Measurements from ENCODE around the gene CYFIP1. TPM values are rescaled to one million over a fixed set of nuclear protein-coding genes. Genes with fewer than 3 reads are reported as not detected.

CYFIP1 gene
- total and polyA plus RNA-seq, 9 of the 15 experiments (the other 6 are each of a cell fraction or from before 2014, with no cell fraction given): 3.8 to 59.8 (median 28.3) TPM

DNA sequence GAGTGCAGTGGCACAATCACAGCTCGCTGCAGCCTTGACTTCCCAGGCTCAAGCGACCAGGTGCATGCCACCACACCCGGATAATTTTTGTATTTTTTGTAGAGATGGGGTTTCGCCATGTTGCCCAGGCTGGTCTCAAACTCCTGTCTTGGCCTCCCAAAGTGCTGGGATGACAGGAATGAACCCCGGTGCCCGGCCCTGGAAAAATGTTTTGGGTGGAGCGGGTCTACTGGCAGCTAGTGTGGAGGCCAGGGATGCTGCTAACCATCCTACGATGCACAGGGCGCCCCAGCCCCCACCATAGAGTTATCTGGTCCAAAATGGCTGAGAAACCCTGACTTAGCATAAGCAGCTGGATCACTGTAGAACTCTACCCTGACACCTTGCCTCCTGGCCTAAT is 106.3 kb downstream of the CYFIP1 start (continued):
- TF ChIP-seq SREBF2 (CRISPR knock-in tag; IDR thresholded peaks at IDR 0.05) (no peak), SRSF7 (optimal IDR thresholded peaks at IDR 0.05; ENCODE audit: low read depth, low read length) (no peak)
- TF ChIP-seq, protein P1, sequence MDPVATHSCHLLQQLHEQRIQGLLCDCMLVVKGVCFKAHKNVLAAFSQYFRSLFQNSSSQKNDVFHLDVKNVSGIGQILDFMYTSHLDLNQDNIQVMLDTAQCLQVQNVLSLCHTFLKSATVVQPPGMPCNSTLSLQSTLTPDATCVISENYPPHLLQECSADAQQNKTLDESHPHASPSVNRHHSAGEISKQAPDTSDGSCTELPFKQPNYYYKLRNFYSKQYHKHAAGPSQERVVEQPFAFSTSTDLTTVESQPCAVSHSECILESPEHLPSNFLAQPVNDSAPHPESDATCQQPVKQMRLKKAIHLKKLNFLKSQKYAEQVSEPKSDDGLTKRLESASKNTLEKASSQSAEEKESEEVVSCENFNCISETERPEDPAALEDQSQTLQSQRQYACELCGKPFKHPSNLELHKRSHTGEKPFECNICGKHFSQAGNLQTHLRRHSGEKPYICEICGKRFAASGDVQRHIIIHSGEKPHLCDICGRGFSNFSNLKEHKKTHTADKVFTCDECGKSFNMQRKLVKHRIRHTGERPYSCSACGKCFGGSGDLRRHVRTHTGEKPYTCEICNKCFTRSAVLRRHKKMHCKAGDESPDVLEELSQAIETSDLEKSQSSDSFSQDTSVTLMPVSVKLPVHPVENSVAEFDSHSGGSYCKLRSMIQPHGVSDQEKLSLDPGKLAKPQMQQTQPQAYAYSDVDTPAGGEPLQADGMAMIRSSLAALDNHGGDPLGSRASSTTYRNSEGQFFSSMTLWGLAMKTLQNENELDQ (CRISPR knock-in tag; IDR thresholded peaks at IDR 0.05; ENCODE audit: borderline replicate concordance): no peak
- TF ChIP-seq, protein P2, sequence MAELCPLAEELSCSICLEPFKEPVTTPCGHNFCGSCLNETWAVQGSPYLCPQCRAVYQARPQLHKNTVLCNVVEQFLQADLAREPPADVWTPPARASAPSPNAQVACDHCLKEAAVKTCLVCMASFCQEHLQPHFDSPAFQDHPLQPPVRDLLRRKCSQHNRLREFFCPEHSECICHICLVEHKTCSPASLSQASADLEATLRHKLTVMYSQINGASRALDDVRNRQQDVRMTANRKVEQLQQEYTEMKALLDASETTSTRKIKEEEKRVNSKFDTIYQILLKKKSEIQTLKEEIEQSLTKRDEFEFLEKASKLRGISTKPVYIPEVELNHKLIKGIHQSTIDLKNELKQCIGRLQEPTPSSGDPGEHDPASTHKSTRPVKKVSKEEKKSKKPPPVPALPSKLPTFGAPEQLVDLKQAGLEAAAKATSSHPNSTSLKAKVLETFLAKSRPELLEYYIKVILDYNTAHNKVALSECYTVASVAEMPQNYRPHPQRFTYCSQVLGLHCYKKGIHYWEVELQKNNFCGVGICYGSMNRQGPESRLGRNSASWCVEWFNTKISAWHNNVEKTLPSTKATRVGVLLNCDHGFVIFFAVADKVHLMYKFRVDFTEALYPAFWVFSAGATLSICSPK (IDR thresholded peaks at IDR 0.05; ENCODE audit: borderline replicate concordance): no peak

DNA sequence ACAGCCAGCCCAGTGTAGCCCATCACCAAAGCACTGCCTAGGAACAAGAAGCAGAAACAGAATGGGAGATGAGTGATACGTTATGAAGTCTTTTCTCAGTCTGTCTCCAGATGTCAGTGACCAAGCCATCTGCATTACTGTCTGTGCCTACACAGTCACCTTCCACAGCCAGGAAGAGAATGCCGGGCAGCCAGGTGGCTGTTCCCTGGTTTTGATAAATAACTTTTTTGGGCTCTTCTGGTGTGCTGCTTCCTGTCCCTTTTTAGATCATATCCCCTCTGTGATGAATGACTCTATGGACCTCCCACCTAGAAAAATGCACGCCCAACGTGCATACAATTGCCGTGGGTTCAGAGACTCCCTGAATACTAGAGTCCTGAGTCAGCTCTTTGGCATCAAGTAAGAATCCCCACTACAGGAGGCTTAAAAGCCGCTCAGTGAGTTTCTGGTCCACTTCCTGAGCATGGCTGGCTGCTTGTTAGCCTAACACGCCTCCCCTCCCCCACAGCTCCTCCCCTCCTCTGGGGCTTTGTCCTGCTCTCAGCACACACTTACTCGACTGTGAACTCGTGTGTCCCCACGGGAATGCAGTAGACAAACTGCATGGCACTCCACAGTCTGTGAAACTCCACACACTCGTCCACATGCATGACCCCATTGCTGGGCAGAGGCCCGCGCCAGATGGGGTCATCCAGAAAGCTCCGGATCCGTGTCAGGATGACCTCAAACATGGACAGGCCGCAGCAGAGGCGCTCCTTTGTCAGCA is 107.0 kb downstream of the CYFIP1 start:
- FAIRE-seq (no peak), ATAC-seq (no peak), DNase-seq (ENCODE audit: extremely low read depth in 1 of 4, low spot score in 3 of 4) (no peak)
- 70% methylated on average over 17 of the region's 17 CpGs for WGBS (ENCODE audit: insufficient coverage, low coverage, missing lambda C conversion rate)
- BruUV-seq (replicated peaks): no TSS peak
- Histone ChIP-seq H3K27ac (ENCODE audit: extremely low read depth, low read depth, low read length) (no peak overlapping the region), H3K9ac (ENCODE audit: insufficient read depth in 1 of 2, low read depth in 2 of 2, low read length in 2 of 2) (no peak overlapping the region), H3K36me3 (ENCODE audit: control insufficient read depth, insufficient read depth, low read length) (peaks cover 39% of the 10 kb centered on the region), H2AFZ (ENCODE audit: low read depth, low read length) (no peak overlapping the region), H3K27me3 (ENCODE audit: control insufficient read depth in 2 of 2, insufficient read depth in 2 of 2, low read length in 2 of 2) (no peaks in the 10 kb centered on the region), H3K79me2 (ENCODE audit: control insufficient read depth, insufficient read depth, low read length) (no peaks in the 10 kb centered on the region), H4K20me1 (replicated peaks; ENCODE audit: control insufficient read depth, insufficient read depth, low read length) (no peaks in the 10 kb centered on the region), H3K9me1 (ENCODE audit: control insufficient read depth, insufficient read depth, low read length) (peaks cover 4% of the 10 kb centered on the region), H3K4me3 (no peak overlapping the region), H3K9me3 (replicated peaks; ENCODE audit: control insufficient read depth, insufficient read depth, low read depth, low read length) (no peaks in the 10 kb centered on the region), H3K4me1 (replicated peaks in 1 of 2; ENCODE audit: control insufficient read depth in 2 of 2, insufficient read depth in 2 of 2, low read length in 2 of 2) (no peaks in the 10 kb centered on the region), H3K4me2 (ENCODE audit: insufficient read depth, low read length) (no peak overlapping the region)
- TF ChIP-seq C11orf30 (IDR thresholded peaks at IDR 0.05; ENCODE audit: low read depth) (peak; percentile 28; the same call in 1 of the 2 replicates), KDM2B (CRISPR knock-in tag; IDR thresholded peaks at IDR 0.05) (no peak)
- in situ Hi-C loops (cut with MboI) (no loop called here), intact Hi-C loops (cut with micrococcal nuclease) (no loop called here)
- POLR2A ChIA-PET: no interaction called here
- CTCF ChIA-PET (ENCODE audit: low intra/inter-chr PET ratio): no interaction called here

Data from K562 (cell line).